GM08714 (cell line): Measurements from ENCODE around the gene CHST12.
"Not testable (repeated sequence)": the region's sequence is repeated elsewhere in the genome, so short reads cannot be mapped to it uniquely, and the experiment has no call there.

Source experiments
- H3K4me3 ChIP-seq: fragments of 200-500 bp; sonication (Bioruptor generic); 2 replicates; pipeline ENCODE4 v1.5.1; 2014; ENCODE audit warnings: mild to moderate bottlenecking, low read length, inconsistent platforms
- ZNF274 ChIP-seq: IDR thresholded peaks from 2 replicates; pipeline ENCODE4 v1.6.1; 2012; ENCODE audit warnings: mild to moderate bottlenecking, low read depth, low read length

CHST12 gene

DNA sequence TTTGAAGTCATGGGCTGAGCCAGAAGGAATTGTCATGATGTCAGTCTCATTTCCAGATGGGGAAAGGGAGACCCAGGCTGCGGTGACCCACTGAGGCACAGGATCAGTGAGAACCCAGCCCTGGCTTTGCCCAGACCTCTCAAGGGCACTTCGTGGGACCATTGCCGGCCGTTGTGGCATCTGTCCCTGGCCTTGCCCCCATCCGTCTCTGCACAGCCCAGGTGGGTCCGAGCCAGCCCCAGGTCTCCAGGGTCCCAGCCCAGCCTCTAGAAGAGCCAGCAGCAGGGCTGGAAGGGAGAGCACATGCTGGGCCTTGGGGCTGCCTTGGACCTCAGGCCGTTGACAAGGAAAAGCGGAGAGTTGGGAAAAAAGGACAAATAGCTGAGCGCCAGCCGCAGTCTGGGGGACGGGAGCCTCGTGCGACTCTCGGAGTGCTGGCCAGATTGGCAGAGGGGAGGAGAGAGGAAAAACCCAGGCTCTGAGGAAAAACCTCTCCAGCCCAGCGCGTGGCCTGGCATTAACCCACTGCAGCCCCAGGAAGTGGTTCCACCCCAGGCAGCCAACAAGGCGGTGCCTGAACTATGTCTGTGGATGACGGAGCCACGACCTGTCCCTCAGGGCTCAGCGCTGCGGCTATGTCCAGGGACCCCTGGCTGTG lies 42.6 kb downstream of the CHST12 start:
- no peak for TF ChIP-seq ZNF274

DNA sequence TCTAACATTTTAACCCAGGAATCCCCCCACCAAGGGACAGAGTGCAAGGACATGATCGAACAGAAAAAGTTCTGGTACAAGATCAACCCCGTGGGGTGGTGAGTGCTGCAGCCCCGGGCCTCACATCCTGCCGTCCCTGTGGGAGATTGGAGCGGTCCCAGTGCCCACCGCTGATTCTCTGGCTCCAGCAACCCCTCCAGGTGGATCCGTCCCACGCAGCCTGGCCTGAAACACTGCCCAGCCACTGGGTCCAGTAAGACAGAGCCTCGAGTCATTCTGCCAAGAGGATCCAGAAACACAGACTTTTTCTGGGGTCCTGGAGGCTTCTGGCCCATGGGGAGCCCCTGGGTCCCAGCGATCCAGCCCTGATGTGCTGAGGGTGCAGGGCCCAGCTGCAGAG lies 43.3 kb downstream of the CHST12 start:
- no peak for TF ChIP-seq ZNF274
- no peak overlapping the region for H3K4me3 ChIP-seq

More for the DNA sequence above, 42.6 kb downstream of the CHST12 start:
- H3K4me3 ChIP-seq, result no peak overlapping the region

DNA sequence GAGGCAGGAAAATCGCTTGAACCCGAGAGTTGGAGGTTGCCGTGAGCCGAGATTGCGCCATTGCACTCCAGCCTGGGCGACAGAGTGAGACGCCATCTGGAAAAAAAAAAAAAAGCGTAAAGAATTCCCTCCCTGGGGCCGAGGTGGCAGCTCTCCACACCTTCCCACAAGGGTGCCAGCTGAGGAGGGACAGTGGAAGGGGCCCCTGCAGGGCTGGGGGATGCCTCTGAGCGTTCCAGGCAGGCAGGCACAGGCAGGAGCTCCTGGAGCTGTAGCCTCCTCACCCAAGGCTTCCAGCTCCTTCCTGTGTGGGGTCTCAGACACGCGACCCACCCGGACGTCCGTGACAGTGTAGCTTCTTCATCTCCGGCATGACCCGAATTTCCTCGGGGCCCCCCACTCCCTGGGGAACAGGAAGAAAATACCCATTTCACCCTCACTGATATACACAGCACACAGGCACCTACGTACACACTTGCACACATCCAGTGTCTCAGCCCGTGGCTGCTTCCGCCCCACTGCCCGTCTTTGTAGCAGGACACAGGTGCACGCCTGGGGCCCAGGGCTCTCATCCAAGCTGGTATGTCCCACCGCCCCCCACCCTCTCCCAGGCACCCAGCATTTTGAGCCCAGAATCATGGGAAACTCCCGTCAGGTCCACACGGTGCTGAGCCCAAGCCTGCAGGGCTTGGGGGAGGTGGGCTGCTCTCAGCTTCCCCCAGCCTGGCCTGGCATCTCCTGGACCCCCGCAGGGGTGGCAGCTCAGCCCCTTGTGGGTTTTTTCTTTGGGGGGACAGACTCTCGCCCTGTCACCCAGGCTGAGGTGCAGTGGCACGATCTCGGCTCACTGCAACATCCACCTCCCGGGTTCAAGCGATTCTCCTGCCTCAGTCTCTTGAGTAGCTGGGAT lies 47.0 kb downstream of the CHST12 start:
- TF ChIP-seq ZNF274, result no peak
- H3K4me3 ChIP-seq, result no peak overlapping the region

DNA sequence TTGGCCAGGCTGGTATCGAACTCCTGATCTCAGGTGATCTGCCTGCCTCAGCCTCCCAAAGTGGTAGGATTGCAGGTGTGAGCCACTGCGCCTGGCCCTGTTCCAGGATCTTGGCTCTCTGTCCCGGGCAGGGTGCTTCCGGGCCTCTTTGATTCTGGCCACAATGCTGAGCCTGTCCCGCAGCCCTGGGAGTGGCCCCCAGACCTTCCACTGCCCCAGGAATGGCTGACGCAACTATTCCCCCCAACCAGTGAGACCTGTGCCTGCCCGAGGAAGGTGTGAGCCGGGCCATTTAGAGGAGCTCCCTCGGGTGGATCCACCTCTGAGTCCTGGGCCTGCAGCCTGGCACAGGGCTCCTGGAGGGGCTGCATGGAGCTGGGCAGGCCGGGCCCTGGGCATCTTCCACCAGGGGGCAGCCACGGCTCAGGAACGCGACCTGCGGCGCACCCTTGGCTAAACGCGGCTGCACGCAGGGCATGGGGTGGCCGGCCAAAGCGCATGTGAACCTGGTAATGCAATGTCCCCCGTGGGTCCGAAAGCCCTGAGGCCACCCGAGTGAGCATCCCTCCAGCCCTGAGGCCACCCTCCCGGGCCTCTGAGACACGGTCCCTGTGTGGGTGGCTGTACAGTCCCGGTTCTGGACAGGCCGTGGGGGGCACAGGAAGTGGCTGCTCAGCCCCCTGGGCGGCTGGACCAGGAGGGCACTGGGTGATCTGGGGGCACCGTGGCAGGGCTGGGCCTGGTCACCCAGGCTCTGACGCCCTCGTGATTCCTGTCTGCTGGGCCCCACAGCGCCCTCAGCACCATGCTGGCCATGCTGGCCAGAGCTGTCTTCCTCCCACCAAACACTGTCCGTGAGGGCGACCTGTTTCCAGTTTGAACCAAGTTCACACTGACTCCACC lies 48.0 kb downstream of the CHST12 start:
- no peak for TF ChIP-seq ZNF274
- H3K4me3 ChIP-seq, result no peak overlapping the region; the same call in 1 of the 2 replicates

DNA sequence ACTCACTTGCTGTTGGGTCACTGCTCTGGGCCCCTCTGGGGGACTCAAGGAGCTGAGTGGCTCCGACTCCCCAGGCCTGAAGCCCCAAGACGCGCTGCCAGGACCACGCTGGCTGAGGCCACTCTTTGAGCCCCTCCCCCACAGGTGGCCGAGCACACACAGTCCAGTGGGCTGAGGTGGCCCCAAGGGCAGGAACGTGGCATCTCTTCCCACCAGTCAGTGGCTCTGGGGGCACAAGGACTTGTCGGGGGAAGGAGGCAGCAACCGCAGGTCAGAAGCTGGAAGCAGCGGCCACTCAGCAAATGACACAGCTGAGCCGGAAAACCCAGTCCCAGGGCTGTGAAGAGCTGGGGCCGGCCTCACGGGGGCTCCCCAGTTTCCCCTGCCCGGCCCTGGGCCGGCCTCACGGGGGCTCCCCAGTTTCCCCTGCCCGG lies 48.7 kb downstream of the CHST12 start:
- no peak overlapping the region; the same call in 1 of the 2 replicates for H3K4me3 ChIP-seq
- no peak for TF ChIP-seq ZNF274

DNA sequence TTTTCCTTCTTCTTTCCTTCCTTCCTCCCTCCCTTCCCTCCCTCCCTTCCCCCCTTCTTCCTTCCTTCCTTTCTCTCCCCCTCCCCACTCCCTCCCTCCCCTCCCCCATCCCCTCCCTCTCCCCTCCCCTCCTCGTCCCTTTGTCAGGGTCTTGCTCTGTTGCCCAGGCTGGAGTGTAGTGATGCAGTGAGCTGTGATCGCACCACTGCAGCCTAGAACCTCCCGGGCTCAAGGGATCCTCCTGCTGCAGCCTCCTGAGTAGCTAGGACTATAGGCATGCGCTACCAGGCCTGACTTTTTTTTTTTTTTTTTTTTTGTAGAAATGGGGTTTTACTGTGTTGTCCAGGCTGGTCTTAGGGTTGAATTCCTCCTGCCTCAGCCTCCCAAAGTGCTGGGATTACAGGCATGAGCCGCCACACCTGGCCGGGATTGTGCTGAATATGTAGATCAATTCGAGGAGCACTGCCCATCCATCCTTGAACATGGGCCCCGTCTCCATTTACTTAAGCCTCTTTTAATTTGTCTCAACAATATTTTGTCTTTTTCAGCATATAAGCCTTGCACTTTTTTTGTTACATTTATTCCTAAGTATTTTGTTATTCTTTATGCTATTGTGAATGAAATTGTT lies 49.3 kb downstream of the CHST12 start:
- TF ChIP-seq ZNF274, result no peak
- no peak overlapping the region for H3K4me3 ChIP-seq

DNA sequence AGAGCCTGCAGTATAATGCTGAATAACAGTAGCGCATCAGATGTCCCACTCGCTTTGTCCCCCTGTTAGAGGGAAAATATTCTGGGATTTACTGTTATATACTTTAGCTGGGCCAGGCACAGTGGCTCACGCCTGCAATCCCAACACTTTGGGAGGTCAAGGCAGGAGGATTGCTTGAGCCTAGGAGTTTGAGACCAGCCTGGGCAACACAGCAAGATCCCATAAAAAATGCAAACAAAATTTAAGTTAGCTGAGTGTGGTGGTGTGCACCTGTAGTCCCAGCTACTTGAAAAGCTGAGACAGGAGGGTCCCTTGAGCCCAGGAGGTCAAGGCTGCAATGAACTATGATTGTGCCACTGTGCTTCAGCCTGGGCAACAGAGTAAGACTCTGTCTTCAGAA lies 50.4 kb downstream of the CHST12 start:
- H3K4me3 ChIP-seq, result not testable (repeated sequence)

DNA sequence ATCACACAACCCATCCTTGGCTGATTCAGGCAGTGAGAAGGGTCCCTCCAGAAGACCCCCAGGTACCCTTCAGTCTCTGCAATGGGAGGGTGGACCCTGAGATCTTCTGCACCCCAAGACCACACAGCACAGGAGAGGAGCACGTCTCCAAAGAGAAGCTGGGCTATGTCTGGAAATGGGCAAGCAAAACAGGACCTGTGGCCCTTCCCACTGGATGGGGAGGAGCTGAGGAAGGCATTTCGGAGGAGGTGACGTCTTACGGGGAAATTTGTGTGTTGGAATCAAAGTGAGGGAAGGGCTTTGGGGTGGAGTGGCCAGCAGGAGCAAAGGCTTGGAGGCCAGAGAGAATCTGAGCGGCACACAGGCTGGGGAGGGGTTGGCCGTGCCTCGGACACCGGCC lies 56.3 kb downstream of the CHST12 start:
- no peak for TF ChIP-seq ZNF274
- H3K4me3 ChIP-seq, result no peak overlapping the region

DNA sequence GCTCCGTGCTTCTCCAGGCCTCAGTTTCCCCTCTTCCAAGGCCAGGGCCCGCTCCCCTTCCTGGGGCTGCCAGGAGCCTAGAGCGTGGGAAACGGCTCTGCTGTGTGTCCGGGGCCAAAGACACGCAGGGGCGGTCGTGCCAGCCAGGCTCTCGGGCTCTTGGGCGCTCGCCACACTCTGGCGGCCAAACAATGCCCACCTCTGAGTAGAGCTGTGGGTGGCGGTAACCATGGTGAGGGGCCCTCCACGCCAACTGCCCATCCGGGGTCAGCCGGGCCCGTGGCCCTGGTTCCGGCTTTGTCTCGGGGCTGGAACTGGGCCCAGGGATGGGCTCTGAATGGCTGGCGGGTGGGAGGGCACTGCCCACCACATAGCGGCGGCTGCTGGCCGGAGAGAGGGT lies 56.8 kb downstream of the CHST12 start:
- H3K4me3 ChIP-seq, result no peak overlapping the region
- no peak for TF ChIP-seq ZNF274

DNA sequence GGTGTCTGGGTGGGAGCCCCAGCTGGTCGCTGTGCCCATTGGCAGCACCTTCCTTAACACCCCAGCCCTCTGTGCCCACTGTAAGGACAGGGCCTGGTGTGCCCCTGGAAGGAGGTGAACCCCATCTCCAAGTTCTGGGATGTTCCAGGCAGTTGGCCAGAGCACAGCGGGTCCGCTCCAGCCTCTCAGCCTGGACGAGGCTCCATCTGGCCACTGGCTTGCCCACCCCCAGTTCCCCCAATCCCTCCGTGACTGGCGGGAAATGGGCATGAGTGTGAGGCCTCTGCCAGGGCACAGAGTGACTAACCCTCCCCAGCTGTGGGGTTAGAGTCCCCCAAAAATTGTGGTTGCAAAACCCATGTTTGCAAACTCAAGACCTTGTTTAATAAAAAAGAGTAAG lies 57.2 kb downstream of the CHST12 start:
- TF ChIP-seq ZNF274, result no peak
- no peak overlapping the region for H3K4me3 ChIP-seq

DNA sequence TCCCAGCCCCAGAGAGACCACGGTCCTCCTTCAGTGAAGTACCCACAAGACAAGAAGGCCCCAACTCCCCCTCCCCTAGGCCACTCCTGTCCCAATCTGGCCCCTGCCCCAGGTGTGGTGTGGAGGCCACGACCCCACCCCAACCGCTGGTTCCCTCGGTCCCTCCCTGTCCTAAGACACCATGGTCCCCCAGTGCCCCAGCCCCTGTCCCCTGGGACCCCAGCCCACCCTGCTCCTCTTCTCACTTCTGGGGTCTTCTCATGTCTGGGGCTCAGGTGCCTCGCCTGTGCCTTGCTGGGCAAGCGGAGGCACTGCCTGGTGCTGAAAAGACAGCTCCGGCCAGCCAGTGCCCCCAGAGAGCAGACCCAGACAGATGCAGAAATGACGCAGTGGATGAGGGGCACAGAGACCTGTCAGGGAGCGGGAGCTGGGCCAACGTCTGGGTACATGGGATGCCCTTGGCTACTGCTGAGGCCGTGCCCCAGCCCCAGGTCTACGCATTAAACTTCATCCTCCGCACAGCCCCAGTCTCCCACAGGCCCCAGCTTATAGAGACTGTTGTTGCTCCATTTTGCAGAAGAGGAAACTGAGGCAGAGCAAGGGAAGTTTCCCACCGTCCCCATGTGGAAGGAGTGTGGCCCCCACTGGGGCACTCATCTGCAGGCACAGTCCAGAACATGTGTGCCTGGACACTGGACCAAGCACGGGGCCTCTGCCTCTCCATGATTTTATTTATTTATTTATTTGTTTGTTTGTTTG lies 58.0 kb downstream of the CHST12 start:
- H3K4me3 ChIP-seq, result no peak overlapping the region
- no peak for TF ChIP-seq ZNF274

DNA sequence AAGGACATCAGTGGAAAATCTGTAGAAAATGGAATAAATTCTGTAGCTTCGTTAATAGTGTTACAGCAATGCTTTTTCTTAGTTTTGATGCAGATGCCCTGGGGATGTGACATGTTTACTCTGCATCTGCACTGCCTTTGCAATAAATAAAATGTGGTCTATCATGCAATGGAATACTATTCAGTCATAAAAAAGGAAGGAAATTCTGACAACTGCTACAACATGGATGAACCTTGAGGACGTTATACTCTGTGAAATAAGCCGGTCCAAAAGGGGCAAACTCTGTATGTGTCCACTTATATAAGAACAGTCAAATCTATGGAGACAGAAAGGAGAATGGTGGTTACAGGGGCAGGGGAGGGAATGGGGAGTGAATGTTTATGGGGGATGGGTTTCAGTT lies 59.3 kb downstream of the CHST12 start:
- H3K4me3 ChIP-seq, result no peak overlapping the region
- TF ChIP-seq ZNF274, result no peak

DNA sequence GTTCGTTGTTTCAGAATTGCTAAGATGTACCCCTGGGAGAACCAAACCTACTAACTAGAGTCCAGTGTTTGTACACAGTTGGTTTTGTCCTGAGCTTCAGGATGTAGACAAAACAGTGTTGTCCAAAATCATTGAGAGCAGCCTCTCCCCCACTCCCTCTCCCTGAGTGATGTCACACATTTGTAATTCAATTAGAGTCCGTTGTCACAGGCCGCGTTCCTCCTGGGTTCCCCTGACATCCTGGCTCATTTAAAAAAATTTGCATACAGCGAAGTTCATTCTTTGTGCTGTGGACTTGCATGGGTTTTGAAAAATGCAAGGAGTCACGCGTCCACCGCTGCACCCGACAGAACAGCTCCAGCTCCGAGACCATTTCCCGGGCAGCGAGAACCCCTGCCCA lies 62.5 kb downstream of the CHST12 start:
- H3K4me3 ChIP-seq, result no peak overlapping the region
- no peak for TF ChIP-seq ZNF274
